Activated naive CD8-positive, alpha-beta T cell treated with anti-CD3 and anti-CD28 coated beads, Interleukin-2, amount 50 U/mL, for 24 hours (primary cell): ENCODE measurements around the gene RPL21.
A peak's percentile ranks its signal among the peaks of the same experiment; 100 is the strongest.
"Not testable (repeated sequence)": the region's sequence is repeated elsewhere in the genome, so short reads cannot be mapped to it uniquely, and the experiment has no call there.

Source experiments
- ATAC-seq: fragments of 150-1000 bp; cut with Tn5 transposase; one replicate; pipeline ENCODE4 v1.10.0; 2021
- DNase-seq: peaks from one replicate; pipeline ENCODE4 v3.0.0; 2021
- H3K27ac Mint-ChIP-seq: one replicate; pipeline ENCODE4 v1.8.0; 2021; ENCODE audit warnings: mild to moderate bottlenecking, mixed read lengths
- H3K27me3 Mint-ChIP-seq: one replicate; pipeline ENCODE4 v1.8.0; 2021; ENCODE audit warnings: mixed read lengths
- H3K36me3 Mint-ChIP-seq: one replicate; pipeline ENCODE4 v1.8.0; 2021; ENCODE audit warnings: low read depth, mixed read lengths
- H3K4me1 Mint-ChIP-seq: one replicate; pipeline ENCODE4 v1.8.0; 2021; ENCODE audit warnings: mixed read lengths
- H3K4me3 Mint-ChIP-seq: one replicate; pipeline ENCODE4 v1.8.0; 2021; ENCODE audit warnings: mild to moderate bottlenecking, moderate library complexity, mixed read lengths
- H3K9me3 Mint-ChIP-seq: one replicate; pipeline ENCODE4 v1.8.0; 2021; ENCODE audit warnings: mixed read lengths

The RPL21 gene

DNA sequence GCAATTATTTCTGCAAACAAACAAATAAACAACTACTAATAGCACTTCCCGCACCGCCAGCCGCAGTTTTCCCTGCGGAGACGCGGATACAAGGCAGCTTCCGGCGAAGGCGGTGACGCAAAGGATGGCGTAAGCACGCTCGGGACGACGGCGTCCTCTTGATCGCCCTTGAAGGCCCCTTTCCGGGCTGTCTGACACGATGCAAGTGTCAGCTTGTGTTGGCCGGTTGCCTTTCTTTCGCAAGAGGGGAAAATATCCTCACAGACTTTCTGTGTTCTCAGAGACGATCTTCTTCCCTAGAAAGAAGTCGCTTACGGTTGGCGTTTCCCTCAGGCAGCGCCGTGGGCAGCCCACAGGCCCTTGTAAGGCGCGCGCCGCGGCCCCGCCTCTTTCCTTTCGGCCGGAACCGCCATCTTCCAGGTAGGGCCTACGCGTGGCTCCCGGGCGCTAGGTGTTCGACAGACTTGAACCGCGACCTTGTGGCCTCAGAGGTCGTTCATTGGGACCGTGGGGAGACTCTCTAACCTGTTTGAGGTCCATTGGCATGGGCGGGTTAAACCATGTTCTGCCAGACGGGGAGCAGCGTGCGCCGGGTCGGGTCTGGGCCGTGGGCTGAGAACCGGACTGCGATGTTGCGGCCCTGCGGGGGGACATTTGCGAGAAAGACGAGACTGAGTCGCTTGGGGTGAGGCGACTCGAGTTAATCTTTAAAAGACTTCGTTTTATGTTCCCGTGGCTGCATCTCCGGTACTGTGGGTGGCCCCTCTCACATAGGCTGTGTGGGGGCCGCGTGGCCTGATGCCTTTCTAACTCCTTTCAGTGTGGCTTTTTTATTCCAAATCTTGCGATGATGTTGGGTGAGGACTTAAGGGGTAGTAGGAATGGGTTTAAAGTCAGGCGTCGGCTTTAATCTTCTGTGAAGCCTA lies at the start of gene RPL21:
TSS of gene RPL21 (plus strand) at position 393 of the 926 bp plus-strand sequence. CDS start 2,219 bp downstream, outside the sequence.
- DNase-seq = peak; percentile 92
- H3K27me3 Mint-ChIP-seq = no peaks in the 10 kb centered on the region
- H3K27ac Mint-ChIP-seq = peak within 1 kb of the TSS; percentile 98
- peaks cover 59% of the 10 kb centered on the region for H3K36me3 Mint-ChIP-seq
- H3K4me1 Mint-ChIP-seq = peaks cover 50% of the 10 kb centered on the region
- peak within 1 kb of the TSS; percentile 92 for H3K4me3 Mint-ChIP-seq
- peak; percentile 95 for ATAC-seq
- H3K9me3 Mint-ChIP-seq = no peaks in the 10 kb centered on the region

DNA sequence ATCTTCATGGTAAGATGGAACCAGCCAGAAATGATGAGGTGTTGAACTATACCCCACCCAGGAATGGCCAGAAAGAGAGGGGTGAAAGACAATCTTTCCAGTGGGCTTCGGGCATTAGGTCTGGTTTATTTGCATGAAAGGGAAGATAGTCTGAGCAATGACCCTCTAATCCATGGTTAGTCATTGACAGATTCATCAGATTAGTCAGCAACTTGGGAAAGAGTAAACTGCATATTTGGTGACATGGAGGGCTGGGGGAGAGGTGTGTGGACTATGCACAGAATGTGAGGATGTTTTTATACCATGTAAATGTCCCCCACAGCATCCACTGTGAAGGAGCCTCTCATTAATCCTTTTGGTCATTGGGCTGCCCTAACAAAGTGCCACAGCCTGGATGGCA lies 49.7 kb upstream of the RPL21 start:
- peaks cover 6% of the 10 kb centered on the region for H3K9me3 Mint-ChIP-seq
- H3K36me3 Mint-ChIP-seq = no peaks in the 10 kb centered on the region
- H3K27me3 Mint-ChIP-seq = no peaks in the 10 kb centered on the region
- no peaks in the 10 kb centered on the region for H3K4me1 Mint-ChIP-seq
- DNase-seq = no peak
- H3K27ac Mint-ChIP-seq = no peak overlapping the region
- no peak for ATAC-seq
- H3K4me3 Mint-ChIP-seq = no peak overlapping the region

DNA sequence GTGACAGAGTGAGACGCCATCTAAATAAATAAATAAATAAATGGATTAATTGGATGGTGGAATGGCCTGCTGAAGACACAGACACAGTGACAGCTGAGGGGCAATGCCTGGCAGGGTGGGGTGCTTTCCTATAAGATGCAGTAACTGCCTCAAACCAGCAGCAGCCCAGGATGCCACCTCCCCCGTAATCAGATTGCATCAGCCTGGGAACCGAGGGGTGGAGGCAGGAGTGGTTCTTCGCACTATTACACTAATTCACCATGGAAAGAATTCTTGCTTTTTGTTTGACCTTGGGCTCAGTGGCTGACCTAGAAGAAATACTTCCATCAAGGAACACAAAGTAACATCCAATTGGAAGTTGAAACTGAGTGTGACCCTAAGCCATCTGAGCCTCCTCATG lies 48.2 kb upstream of the RPL21 start:
- no peak overlapping the region for H3K4me3 Mint-ChIP-seq
- H3K36me3 Mint-ChIP-seq = peaks cover 2% of the 10 kb centered on the region
- ATAC-seq (no peak), DNase-seq (no peak)
- no peaks in the 10 kb centered on the region for H3K4me1 Mint-ChIP-seq
- no peaks in the 10 kb centered on the region for H3K9me3 Mint-ChIP-seq
- no peaks in the 10 kb centered on the region for H3K27me3 Mint-ChIP-seq
- no peak overlapping the region for H3K27ac Mint-ChIP-seq

DNA sequence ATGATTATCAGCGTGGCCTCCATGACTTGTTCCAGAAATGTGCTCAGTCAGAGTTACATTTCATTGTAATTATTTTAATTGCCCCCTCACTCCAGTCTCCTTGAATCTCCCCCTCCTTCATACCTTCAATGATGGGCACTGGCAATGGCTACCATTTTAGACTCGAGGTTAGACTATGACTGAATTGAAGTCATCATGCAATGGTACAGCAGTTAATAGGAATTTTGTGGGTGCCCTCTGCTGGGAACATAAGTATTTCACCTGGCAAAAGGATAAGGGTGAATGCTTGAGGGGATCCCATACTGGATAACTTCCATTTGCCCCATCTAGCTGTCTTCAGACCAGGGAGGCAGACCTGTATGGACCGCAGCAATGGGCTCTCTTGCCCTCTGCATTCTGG lies 47.5 kb upstream of the RPL21 start:
- ATAC-seq = no peak
- no peaks in the 10 kb centered on the region for H3K4me1 Mint-ChIP-seq
- H3K9me3 Mint-ChIP-seq = no peaks in the 10 kb centered on the region
- H3K27ac Mint-ChIP-seq = no peak overlapping the region
- H3K4me3 Mint-ChIP-seq = no peak overlapping the region
- DNase-seq = no peak
- peaks cover 2% of the 10 kb centered on the region for H3K36me3 Mint-ChIP-seq
- no peaks in the 10 kb centered on the region for H3K27me3 Mint-ChIP-seq

DNA sequence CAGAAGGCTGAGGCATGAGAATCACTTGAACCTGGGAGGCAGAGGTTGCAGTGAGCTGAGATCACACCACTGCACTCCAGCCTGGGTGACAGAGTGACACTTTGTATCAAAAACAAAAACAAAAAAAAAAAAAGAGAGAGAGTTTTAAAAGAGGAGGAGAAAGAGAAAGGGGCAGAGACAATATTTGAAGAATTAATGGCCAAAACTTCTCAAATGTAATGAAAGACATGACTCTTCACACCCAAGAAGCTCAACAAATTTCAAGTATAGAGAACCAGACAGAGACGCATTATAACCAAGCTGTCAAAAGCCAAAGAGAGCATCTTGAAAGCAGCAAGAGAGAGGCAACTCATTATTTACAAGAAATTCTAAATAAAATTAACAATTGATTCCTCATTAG lies 42.8 kb upstream of the RPL21 start:
- ATAC-seq (no peak), DNase-seq (no peak)
- Mint-ChIP-seq H3K36me3 (peaks cover 2% of the 10 kb centered on the region), H3K27me3 (no peaks in the 10 kb centered on the region), H3K9me3 (peaks cover 2% of the 10 kb centered on the region), H3K4me3 (no peak overlapping the region), H3K4me1 (peaks cover 6% of the 10 kb centered on the region), H3K27ac (no peak overlapping the region)

DNA sequence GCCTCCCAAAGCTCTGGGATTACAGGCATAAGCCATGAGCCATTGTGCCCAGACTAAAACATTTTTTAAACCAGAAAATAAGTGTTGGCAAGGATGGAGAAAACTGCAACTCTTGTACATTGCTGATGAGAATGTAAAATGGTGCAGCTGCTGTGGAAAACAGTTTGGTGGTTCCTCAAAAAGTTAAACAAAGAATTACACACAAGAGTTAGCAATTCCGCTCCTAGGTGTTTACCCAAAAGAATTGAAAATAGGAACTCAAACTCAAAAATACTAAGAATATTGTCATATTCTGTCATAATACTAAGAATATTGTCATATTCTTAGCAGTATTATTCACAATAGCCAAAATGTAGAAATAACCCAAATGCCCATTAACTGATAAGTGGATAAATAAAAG lies 40.1 kb upstream of the RPL21 start:
- Mint-ChIP-seq H3K4me1 (peaks cover 6% of the 10 kb centered on the region), H3K27me3 (no peaks in the 10 kb centered on the region), H3K27ac (no peak overlapping the region), H3K9me3 (peaks cover 2% of the 10 kb centered on the region), H3K36me3 (peaks cover 2% of the 10 kb centered on the region), H3K4me3 (no peak overlapping the region)
- ATAC-seq (no peak), DNase-seq (no peak)

DNA sequence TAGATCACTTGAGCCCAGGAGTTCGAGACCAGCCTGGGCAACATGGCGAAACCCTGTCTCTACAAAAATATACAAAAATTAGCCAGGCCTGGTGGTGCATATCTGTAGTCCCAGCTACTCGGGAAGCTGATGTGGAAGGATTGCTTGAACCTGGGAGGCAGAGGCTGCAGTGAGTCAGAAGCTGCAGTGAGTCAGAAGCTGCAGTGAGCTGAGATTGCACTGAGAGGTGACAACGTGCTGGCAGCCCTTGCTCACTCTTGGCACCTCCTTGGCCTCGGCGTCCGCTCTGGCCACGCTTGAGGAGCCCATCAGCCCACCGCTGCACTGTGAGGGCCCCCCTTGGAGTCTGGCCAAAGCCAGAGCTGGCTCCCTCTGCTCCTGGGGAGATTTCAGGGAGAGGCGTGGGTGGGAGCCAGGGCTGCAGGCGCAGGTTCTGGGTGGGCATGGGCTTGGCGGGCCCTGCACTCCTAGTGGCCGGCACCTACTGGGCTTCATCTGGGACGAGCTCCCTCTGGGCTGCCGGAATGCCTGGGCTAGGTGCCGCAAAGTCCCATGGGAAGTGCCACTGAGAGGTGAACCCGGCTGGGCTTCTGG lies 39.5 kb upstream of the RPL21 start:
- ATAC-seq = no peak
- DNase-seq = no peak
- Mint-ChIP-seq H3K4me3 (no peak overlapping the region), H3K27me3 (no peaks in the 10 kb centered on the region), H3K9me3 (peaks cover 2% of the 10 kb centered on the region), H3K27ac (no peak overlapping the region), H3K36me3 (peaks cover 2% of the 10 kb centered on the region), H3K4me1 (peaks cover 6% of the 10 kb centered on the region)

DNA sequence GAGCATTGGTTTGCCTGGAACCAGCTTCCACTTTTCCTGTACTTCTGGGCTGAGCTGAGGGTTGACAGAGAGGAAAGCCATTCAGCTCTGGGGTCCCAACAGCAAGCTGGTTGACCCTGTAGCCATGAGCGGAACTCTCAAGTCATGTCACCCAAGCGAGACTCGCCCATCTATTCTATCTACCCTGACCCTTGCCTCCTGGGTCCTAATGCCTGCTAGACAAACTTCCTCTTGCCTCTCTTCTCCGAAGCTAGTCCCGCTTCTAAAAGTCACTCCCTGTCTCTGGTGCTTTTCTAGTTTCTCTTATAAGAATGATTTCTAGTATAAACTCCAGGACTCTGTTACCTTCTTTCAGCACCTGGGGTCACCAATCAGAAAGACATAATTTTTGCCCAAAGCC lies 38.0 kb upstream of the RPL21 start:
- DNase-seq, H3K27ac Mint-ChIP-seq, H3K27me3 Mint-ChIP-seq, H3K9me3 Mint-ChIP-seq, ATAC-seq, H3K4me1 Mint-ChIP-seq, H3K36me3 Mint-ChIP-seq, H3K4me3 Mint-ChIP-seq: not testable (repeated sequence)

DNA sequence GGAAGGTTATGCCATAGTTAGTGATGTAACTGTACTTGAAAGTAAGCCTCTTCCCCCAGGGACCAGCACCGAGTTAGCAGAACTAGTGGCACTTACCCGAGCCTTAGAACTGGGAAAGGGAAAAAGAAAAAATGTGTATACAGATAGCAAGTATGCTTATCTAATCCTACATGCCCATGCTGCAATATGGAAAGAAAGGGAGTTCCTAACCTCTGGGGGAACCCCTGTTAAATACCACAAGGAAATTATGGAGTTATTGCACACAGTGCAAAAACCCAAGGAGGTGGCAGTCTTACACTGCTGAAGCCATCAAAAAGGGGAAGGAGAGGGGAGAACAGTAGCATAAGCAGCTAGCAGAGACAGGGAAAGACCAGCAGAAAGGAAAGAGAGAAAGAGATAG lies 33.6 kb upstream of the RPL21 start:
- H3K27me3 Mint-ChIP-seq, ATAC-seq, H3K4me3 Mint-ChIP-seq, H3K27ac Mint-ChIP-seq, H3K36me3 Mint-ChIP-seq, DNase-seq, H3K4me1 Mint-ChIP-seq, H3K9me3 Mint-ChIP-seq: not testable (repeated sequence)

DNA sequence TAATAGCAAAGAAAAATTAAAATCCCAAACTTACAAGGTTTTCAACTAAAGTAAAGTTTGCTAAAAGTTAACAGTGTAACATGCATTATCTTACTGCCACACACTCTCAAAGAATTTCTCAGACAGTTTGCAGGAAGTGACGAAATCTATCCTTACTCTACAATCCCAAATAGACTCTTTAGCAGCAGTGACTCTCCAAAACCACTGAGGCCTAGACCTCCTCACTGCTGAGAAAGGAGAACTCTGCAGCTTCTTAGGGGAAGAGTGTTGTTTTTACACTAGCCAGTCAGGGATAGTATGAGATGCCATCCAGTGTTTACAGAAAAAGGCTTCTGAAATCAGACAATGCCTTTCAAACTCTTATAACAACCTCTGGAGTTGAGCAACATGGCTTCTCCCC lies 32.5 kb upstream of the RPL21 start:
- H3K36me3 Mint-ChIP-seq, H3K4me3 Mint-ChIP-seq, H3K4me1 Mint-ChIP-seq, H3K9me3 Mint-ChIP-seq, ATAC-seq, H3K27ac Mint-ChIP-seq, DNase-seq, H3K27me3 Mint-ChIP-seq: not testable (repeated sequence)

DNA sequence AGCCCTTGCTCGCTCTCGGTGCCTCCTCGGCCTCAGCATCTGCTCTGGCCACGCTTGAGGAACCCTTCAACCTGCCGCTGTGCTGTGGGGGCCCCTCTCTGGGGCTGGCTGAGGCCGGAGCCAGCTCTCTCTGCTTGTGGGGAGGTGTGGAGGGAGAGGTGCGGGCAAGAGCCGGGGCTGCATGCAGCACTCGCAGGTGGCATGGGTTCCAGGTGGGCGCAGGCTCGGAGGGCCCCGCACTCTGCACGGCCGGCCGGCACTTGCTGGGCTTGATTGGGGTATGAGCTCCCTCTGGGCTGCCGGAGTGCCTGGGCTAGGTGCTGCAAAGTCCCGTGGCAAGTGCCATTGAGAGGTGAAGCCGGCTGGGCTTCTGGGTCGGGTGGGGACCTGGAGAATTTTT lies 31.7 kb upstream of the RPL21 start:
- Mint-ChIP-seq H3K27me3 (no peaks in the 10 kb centered on the region), H3K4me3 (no peak overlapping the region), H3K9me3 (no peaks in the 10 kb centered on the region), H3K4me1 (peaks cover 2% of the 10 kb centered on the region), H3K36me3 (no peaks in the 10 kb centered on the region), H3K27ac (no peak overlapping the region)
- DNase-seq (no peak), ATAC-seq (no peak)

DNA sequence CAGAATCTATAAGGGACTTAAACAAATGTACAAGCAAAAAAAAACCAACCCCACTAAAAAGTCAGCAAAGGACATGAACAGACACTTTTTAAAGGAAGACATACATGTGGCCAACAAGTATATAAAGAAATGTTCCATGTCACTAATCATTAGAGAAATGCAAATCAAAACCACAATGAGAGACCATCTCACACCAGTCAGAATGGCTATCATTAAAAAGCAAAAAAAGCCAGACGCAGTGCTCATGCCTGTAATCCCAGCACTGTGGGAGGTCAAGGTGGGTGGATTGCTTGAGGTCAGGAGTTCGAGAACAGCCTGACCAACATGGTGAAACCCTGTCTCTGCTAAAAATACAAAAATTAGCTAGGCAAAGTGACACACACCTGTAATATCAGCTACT lies 29.3 kb upstream of the RPL21 start:
- H3K27ac Mint-ChIP-seq, H3K4me3 Mint-ChIP-seq, H3K36me3 Mint-ChIP-seq, H3K27me3 Mint-ChIP-seq, DNase-seq, ATAC-seq, H3K9me3 Mint-ChIP-seq: not testable (repeated sequence)
- peaks cover 11% of the 10 kb centered on the region for H3K4me1 Mint-ChIP-seq

DNA sequence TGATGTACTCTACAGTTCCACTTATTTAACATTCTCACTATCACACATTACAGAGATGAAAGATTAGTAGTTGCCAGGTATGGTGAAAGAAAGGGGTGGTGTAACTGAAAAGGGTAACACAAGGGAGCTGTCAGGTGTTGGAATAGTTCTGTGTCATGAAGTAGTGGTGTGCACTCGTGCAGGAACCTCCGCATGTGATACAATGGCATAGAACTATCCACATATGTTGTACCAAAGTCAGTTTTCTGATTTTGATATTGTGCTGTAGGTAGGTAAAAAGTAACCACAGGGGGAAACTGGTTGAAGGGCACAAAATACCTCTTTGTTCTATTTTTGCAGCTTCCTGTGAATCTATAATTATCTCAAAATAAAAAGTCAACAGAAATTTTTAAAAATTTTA lies 24.4 kb upstream of the RPL21 start:
- H3K9me3 Mint-ChIP-seq = peaks cover 7% of the 10 kb centered on the region
- H3K36me3 Mint-ChIP-seq = peaks cover 4% of the 10 kb centered on the region
- no peak overlapping the region for H3K27ac Mint-ChIP-seq
- DNase-seq = no peak
- H3K4me1 Mint-ChIP-seq = peaks cover 18% of the 10 kb centered on the region
- no peak for ATAC-seq
- peaks cover 3% of the 10 kb centered on the region for H3K27me3 Mint-ChIP-seq
- no peak overlapping the region for H3K4me3 Mint-ChIP-seq

DNA sequence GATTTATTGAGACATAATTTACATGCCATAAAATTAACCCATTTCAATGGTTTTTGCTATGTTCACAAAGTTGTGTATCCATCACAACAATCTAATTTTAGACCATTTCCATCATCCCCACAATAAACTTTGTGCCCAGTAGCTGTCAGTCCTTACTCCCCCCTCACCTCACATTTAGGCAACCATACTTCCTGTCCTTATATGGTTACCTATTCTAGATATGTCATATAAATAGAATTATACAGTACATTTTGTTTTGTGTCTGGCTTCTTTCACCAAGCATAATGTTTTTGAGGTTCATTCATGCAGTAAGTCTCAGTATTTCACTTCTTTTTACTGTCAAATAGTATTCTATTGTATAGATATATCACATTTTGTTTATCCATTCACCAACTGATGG lies 23.2 kb upstream of the RPL21 start:
- Mint-ChIP-seq H3K9me3 (peaks cover 16% of the 10 kb centered on the region), H3K27me3 (peaks cover 3% of the 10 kb centered on the region), H3K4me3 (no peak overlapping the region), H3K27ac (no peak overlapping the region), H3K4me1 (peaks cover 18% of the 10 kb centered on the region), H3K36me3 (peaks cover 13% of the 10 kb centered on the region)
- DNase-seq = no peak
- no peak for ATAC-seq

DNA sequence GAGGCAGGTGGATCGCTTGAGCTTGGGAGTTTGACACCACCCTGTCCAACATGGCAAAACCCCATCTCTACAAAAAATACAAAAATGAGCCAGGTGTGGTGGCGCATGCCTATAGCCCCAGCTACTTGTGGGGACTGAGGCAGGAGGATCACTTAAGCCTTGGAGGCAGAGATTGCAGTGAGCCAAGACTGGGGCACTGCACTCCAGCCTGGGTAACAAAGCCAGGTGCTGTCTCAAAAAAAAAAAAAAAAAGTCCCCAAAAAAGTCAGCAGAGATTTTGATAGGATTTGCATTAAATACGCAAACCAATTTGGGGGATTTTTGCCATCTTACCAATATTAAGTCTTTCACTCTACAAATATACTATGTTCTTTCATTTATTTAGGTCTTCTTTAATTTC lies 21.7 kb upstream of the RPL21 start:
- no peak for DNase-seq

More for the DNA sequence above, 21.7 kb upstream of the RPL21 start:
- Mint-ChIP-seq H3K36me3 (peaks cover 20% of the 10 kb centered on the region), H3K4me1 (peaks cover 18% of the 10 kb centered on the region), H3K27ac (no peak overlapping the region), H3K9me3 (peaks cover 16% of the 10 kb centered on the region), H3K27me3 (peaks cover 3% of the 10 kb centered on the region), H3K4me3 (no peak overlapping the region)
- no peak for ATAC-seq
